ENCODE data around the gene HMCN2.

GRCh38 chr9:130463763-130464745 lies 198.5 kb downstream of the HMCN2 start:
- no peak for TF ChIP-seq TAF1 (IDR thresholded peaks at IDR 0.05; ENCODE audit: borderline replicate concordance, low read depth, low read length)
- TF ChIP-seq EP300 (IDR thresholded peaks at IDR 0.05; ENCODE audit: borderline replicate concordance in 1 of 2, low read depth in 1 of 2, low read length in 1 of 2) = no peak
- TF ChIP-seq USF2 (IDR thresholded peaks at IDR 0.05; ENCODE audit: borderline replicate concordance, low read depth, low read length) = no peak
- no peak for TF ChIP-seq TEAD4 (IDR thresholded peaks at IDR 0.05; ENCODE audit: borderline replicate concordance, insufficient read depth)
- TF ChIP-seq CTCF (IDR thresholded peaks at IDR 0.05) = no peak
- no peak for TF ChIP-seq USF1 (IDR thresholded peaks at IDR 0.05; ENCODE audit: borderline replicate concordance, low read depth)
- TF ChIP-seq MAX (IDR thresholded peaks at IDR 0.05; ENCODE audit: low read depth) = no peak
- no peak for TF ChIP-seq TCF12 (IDR thresholded peaks at IDR 0.05)
- no peak for TF ChIP-seq MXI1 (IDR thresholded peaks at IDR 0.05; ENCODE audit: low read depth, low read length)
